NCI-H226 (cell line): ENCODE data around the gene PTPRF.
A peak's percentile ranks its signal among the peaks of the same experiment; 100 is the strongest.
"Not testable (repeated sequence)": the region's sequence is repeated elsewhere in the genome, so short reads cannot be mapped to it uniquely, and the experiment has no call there.

ENCODE experiments used
- DNase-seq: peaks from one replicate; pipeline ENCODE4 v3.0.0-alpha.2; 2015

The PTPRF gene

DNA sequence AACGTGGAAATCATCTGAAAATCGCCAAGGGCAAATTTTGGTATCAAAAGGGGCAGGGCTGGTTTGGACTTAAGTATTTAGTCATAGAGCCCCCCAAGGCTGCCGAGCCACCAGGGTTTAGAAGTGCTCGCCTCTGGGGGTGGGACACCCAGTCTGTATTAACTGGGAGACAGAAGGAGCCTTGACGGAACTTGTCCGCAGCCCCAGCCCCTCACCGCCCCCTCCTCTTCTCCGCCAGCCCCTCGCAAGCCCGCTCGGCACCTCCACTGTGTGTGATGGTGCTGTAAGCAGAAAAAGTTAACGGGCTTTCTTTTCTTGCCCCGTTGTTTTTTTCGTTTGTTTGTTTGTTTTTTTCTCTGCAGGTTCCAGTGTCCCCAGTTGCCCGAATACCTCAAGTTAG is 81.7 kb downstream of the PTPRF start:
- DNase-seq: no peak

DNA sequence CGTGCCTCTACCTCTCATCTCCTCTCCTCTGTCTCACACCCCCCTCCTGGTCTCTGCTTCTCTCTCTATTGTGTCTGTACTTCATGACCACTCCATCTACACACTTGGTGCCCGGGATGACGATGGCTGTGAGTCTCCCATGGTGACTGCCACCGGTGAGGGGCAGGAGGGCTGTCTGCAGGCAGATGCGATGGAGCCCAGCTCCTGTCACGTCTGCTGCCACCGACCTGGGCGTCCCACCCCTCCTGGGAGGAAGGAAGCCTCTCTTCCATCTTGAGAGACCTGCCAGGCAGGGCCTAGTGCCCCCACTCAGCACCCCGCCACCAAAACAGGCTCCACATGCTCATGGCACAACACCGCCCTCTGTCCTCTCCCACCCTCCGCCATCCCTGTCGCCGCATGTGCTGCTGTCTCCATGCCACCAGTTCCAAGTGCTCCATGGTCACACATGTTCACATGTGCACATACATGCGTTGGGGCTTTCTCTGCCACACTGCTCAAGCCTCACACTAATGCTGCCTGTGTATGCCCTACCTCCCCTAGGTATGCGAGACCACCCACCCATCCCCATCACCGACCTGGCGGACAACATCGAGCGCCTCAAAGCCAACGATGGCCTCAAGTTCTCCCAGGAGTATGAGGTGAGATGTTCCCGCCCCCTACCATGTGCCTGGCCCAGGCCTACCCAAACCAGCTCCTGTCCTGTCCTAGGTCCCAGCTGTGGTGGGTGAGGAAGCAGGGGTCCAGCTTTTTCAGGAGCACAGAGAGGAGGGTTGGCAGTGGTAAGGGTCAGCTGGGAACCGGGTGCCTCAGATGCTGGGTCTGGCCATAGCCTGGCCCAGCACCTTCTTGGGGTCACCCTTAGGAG is 82.6 kb downstream of the PTPRF start:
- no peak for DNase-seq

DNA sequence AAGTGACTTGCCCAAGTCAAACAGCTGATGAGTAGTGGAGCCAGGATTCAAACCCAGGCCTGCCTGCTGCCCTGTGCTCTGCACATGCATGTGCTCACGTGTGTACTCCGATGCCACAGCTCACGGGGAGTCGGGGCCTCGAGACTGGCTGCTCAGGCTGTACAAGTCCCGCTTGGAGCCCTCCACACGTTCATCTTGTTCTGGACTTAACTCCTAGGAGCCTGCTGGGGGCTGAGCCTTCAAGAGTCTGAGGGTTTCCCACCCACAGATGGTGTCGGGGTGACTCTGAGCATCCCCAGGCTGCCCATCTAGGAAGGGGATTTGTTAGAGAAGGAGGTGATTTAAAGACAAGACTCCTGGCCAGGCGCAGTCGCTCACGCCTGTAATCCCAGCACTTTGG is 83.5 kb downstream of the PTPRF start:
- DNase-seq: no peak

DNA sequence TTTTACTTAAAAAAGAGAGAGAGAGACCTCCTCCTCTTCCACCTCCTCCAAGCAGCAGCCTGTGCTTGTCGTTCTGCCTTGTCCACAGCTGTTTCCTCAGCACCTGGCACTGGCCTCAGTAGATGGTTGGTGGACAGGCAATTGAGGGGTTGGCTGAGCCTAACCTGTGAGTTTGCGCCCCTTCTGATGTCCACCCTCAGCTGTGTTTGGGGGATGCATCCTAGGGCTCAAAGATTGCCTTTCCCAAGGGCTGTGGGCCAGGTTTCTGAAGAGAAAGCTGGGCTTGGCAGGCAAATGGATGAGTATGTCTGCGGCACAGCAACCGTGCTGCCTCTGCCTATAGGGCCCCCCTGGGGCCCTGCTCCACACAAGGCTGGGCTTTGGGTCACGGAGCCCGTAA is 84.2 kb downstream of the PTPRF start:
- no peak for DNase-seq

DNA sequence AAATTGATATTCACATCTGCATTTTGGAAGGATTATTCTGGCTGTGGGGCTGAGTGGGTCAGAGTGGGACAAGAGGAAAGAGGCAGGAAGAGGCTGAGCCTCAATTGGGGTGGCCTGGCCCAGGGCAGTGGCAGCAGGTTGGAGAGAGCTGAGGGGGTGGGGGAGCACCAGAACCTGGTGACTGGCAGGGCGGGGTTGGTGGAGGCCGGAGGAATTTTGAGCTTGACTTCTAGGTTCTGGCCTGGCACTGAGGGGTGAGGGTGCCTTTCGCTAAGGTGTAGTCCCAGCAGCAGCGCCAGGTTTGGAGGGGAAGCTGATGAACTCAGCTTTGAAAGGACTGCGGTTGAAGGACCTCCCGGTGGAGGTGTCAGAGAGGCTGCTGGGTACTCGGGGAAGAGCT is 85.7 kb downstream of the PTPRF start:
- DNase-seq: no peak

DNA sequence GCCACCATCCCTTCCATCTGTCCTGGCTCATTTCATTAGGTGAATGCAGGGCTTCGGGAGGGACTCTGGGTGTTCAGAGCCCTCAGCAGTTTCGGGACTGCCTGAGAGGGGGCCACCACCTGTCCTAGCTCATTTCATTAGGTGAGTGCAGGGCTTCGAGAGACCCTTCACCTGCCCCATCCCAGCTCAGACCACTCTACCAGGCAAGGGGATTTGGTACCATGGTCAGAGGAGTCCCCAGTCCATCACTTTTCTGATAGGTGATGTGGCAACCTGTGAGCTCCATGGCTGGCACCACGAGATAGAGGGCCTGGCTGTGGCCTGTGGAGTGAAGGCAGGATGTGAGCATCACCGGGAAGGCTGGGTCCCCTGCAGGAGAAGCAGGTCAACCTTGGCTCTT is 86.3 kb downstream of the PTPRF start:
- no peak for DNase-seq

DNA sequence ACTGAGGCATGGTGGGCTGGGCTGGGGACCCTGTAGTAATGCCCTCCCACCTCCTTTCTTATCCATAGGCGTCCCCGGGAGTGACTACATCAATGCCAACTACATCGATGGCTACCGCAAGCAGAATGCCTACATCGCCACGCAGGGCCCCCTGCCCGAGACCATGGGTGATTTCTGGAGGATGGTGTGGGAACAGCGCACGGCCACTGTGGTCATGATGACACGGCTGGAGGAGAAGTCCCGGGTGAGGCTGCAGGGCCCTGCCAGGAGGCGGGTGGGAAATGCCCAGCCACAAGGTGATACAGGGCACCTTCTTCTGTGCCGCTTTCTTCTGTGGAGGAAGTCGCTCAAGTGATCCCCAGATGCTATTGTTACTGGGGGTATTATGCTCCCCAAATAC is 87.0 kb downstream of the PTPRF start:
- DNase-seq: no peak

DNA sequence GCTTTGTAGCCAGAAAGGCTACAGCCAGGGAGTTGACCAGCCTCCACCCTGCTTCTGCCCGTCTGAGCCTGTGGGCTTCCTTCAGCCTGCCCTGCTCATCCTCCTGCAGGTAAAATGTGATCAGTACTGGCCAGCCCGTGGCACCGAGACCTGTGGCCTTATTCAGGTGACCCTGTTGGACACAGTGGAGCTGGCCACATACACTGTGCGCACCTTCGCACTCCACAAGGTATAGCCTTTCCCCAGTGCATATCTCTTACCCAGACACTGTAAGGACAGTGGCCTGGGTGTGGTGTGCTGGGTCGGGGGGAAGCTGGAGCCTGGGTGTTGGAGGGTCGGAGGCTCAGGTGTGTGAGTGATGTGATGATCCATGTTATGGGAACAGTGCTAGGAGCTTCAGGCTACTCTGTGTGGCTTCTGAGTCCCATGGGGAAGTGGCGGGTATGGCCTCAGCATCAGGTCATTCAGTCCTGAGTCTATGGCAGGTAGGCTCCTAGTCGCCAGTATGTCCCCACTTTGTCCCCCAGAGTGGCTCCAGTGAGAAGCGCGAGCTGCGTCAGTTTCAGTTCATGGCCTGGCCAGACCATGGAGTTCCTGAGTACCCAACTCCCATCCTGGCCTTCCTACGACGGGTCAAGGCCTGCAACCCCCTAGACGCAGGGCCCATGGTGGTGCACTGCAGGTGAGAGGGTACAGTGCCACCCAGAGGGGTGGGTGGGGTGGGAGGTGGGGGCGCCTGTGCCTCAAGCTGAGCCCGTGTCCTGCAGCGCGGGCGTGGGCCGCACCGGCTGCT is 88.0 kb downstream of the PTPRF start:
- DNase-seq: no peak

DNA sequence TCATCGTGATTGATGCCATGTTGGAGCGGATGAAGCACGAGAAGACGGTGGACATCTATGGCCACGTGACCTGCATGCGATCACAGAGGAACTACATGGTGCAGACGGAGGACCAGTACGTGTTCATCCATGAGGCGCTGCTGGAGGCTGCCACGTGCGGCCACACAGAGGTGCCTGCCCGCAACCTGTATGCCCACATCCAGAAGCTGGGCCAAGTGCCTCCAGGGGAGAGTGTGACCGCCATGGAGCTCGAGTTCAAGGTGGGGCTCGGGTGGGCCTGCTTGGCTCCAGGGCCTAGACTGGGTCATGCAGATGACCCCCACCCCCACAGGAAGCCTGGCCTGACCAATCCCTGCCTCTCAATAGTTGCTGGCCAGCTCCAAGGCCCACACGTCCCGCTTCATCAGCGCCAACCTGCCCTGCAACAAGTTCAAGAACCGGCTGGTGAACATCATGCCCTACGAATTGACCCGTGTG is 88.7 kb downstream of the PTPRF start:
- DNase-seq: no peak

DNA sequence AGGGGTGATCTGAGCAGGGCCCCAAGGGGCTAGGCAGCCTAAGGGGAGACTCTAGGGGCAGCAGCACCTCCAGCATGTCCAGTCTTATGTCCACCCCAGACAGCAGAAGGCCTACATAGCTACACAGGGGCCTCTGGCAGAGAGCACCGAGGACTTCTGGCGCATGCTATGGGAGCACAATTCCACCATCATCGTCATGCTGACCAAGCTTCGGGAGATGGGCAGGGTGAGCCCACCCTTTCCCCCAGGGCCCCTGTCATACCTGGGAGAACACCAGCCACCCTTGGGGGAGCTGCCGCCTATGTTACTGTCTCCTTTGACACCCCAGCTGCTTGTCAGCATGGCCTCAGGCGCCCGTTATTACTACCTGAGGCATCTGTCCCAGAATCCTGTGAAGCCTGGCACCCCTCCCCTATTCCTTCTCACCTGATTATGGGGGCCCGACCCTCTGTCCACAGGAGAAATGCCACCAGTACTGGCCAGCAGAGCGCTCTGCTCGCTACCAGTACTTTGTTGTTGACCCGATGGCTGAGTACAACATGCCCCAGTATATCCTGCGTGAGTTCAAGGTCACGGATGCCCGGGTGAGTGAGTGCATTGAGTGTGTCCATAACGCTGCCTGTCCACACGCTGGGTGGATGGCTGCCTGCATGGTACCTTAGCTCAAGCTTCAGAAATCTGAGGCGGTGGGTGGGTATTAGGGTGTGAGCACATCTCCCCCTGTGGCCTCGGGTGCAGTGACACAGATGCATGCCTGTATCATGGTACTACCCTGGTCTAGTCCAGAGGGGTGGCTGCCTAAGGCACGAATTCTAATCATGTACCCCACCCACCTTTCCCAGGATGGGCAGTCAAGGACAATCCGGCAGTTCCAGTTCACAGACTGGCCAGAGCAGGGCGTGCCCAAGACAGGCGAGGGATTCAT is 89.6 kb downstream of the PTPRF start:
- DNase-seq: no peak

DNA sequence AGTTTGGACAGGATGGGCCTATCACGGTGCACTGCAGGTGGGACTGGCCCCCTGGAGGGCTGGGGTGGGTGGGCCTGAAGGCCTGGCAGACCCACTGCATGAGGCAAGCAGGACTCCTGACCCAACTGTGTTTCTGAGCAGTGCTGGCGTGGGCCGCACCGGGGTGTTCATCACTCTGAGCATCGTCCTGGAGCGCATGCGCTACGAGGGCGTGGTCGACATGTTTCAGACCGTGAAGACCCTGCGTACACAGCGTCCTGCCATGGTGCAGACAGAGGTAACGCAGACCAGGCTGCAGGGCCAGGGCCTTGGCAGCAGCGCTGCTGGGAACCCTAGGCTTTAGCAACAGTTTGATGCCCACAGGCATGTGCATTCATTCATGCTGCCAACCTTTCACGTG is 90.3 kb downstream of the PTPRF start:
- no peak for DNase-seq

DNA sequence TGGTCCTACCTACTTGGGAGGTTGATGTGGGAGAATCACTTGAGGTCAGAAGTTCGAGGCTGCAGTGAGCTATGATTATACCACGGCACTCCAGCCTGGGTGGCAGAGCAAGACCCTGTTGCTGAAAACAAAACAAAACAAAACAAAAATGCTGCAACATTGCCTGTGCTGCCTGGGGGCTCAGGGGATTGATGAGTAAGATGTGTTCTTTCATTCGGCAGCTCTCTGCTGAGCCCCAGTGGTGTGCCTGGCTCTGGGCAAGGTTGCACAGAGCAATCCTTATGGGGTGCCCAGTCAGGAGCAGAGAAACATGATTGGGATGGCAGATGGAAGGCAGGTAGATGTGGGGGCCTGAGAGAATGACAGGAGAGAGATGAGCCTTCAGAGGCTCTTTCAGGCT is 90.7 kb downstream of the PTPRF start:
- no peak for DNase-seq

DNA sequence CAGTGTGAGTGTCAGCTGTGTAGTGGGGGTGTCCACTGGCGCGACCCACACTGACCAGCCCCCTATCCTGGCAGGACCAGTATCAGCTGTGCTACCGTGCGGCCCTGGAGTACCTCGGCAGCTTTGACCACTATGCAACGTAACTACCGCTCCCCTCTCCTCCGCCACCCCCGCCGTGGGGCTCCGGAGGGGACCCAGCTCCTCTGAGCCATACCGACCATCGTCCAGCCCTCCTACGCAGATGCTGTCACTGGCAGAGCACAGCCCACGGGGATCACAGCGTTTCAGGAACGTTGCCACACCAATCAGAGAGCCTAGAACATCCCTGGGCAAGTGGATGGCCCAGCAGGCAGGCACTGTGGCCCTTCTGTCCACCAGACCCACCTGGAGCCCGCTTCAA is 91.2 kb downstream of the PTPRF start:
- no peak for DNase-seq

DNA sequence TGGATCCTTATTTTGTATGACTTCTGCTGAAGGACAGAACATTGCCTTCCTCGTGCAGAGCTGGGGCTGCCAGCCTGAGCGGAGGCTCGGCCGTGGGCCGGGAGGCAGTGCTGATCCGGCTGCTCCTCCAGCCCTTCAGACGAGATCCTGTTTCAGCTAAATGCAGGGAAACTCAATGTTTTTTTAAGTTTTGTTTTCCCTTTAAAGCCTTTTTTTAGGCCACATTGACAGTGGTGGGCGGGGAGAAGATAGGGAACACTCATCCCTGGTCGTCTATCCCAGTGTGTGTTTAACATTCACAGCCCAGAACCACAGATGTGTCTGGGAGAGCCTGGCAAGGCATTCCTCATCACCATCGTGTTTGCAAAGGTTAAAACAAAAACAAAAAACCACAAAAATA is 91.8 kb downstream of the PTPRF start:
- no peak for DNase-seq

DNA sequence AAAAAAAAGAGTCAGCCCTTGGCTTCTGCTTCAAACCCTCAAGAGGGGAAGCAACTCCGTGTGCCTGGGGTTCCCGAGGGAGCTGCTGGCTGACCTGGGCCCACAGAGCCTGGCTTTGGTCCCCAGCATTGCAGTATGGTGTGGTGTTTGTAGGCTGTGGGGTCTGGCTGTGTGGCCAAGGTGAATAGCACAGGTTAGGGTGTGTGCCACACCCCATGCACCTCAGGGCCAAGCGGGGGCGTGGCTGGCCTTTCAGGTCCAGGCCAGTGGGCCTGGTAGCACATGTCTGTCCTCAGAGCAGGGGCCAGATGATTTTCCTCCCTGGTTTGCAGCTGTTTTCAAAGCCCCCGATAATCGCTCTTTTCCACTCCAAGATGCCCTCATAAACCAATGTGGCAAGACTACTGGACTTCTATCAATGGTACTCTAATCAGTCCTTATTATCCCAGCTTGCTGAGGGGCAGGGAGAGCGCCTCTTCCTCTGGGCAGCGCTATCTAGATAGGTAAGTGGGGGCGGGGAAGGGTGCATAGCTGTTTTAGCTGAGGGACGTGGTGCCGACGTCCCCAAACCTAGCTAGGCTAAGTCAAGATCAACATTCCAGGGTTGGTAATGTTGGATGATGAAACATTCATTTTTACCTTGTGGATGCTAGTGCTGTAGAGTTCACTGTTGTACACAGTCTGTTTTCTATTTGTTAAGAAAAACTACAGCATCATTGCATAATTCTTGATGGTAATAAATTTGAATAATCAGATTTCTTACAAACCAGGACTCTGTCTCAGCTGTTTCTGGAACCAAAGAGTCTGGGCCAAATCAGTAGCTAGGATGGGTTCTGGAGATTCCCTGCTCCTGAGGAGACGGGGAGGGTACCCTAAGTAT is 92.5 kb downstream of the PTPRF start:
- DNase-seq: no peak

DNA sequence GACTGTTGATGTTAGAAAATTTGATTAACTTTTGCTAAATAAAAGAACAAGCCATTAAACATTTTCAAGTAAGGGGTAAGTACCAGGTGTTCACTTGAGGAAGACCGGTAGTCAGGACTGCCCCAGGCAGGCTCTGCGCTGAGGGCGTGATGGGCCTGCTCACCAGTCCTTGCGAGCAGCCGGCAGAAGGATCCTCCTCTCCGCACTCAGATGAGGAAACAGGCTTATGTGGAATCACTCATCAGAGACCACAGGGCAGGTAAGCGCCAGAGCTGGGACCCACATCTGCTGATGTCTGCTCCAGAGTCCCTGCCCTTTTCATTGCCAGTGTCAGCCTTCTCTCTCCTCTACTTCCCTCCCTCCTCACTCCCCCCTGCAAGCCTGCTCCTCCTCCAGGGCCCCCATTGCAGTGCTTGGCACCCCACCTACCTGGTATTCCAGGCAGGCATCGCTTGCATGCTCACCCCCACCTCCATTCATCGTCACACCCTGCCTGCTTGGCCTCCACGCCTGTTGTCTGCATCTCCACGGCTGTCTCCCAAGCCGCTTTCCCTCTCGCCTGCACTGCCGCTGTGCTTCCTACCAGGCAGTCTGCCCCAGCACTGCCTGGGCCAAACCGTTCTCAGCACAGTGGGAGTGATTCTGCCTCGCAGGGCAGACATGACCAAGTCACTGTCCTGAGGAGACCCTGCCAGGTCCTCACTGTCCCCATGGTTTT is 94.5 kb downstream of the PTPRF start:
- DNase-seq: no peak

DNA sequence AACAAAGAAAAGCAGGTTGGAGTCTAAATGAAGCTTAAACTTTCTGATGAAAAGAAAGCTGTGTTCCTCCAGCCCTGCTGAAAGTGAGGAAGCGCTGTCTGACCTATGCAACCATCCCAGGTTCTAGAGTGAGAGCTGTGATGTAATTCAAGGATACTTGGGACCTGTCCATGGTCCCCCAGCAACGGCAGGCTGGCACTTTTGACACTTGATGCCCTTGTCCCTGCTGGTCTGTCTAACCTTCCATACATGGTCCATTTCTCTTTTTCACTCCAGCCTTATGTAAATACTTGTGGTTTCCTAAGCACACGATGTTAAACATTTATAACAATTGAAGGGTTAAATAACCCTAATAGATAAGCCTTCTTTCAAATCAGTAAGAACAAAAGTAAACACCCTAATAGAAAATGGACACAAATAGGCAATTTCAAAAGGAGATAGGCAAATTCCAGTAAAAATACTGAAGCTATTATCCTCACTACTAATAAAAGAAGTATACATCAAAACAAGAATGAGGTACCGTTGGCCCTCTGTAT is 101.5 kb downstream of the PTPRF start:
- DNase-seq: no peak

DNA sequence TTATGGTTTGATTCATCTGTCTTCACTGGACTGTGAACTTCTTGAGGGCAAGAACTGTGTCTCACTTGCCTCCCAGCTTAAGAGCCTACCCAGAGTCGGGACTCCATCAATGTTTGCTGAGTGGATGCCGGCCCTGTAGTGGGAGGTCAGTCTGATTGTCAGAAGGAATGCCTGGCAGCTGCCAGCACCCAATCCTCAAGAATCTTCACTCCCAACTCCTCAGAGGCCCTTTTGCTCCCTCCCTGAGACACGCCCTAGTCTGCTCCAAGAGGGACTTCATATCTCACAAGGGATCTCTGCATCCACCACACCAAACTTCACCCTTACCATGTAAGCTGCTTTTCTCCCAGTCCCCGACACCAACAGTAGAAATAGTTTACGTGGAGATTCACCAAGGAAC is 104.0 kb downstream of the PTPRF start:
- DNase-seq: peak; percentile 24

DNA sequence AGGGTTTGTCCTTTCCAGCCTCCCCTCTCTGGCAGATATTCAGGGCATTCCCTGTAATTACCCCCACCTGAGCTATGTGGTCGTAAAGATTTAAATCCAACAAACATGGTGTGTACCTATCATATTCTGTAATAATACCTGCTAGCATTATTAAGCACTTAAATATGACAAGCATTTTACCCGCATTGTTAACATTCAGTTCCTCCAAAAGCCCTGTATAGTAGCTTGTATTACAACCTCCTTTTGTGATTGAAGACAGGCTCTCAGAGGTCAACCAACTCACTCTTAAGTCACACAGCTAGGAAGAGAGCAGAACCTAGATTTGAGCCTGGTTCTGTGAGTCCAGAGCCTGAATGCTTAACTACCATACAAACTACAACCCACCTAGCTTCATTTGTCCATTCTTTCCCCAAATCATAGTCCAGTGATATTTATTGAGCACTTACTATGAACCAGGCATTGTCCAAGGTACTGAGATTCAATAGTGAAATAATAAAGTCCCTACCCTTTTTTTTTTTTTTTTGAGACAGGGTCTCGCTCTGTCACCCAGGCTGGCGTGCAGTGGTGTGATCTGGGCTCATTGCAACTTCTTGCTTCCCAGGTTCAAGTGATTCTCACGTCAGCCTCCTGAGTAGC is 105.4 kb downstream of the PTPRF start:
- no peak for DNase-seq

DNA sequence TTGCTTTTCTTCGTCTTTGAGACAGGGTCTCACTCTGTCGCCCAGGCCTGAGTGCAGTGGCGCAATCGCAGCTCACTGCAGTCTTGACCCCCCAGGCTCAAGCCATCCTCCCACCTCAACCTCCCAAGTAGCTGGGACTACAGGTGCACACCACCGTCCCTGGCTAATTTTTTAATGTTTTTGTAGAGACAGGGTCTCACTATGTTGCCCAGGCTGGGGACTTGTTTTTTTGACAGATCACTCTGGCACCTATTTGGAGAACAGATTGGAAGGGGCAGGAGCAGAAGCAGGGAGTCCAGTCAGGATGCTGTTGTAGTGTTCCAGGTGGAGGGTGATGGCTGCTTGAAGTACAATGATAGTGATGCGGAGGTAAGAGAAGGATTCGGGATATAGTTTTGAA is 106.6 kb downstream of the PTPRF start:
- no peak for DNase-seq

DNA sequence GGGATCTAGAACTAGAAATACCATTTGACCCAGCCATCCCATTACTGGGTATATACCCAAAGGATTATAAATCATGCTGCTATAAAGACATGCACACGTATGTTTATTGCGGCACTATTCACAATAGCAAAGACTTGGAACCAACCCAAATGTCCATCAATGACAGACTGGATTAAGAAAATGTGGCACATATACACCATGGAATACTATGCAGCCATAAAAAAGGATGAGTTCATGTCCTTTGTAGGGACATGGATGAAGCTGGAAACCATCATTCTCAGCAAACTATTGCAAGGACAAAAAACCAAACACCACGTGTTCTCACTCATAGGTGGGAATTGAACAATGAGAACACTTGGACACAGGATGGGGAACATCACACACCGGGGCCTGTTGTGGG is 107.7 kb downstream of the PTPRF start:
- not testable (repeated sequence) for DNase-seq
